ENCODE data around the gene CDSN. TPM values are rescaled to one million over a fixed set of nuclear protein-coding genes. Genes with fewer than 3 reads are reported as not detected.
A peak's percentile ranks its signal among the peaks of the same experiment; 100 is the strongest.

CDSN gene
- total and polyA plus RNA-seq, 10 donors: not detected

- peak; percentile 9 for DNase-seq
- Histone ChIP-seq H3K4me3 (peak overlapping the region in 1 of 8 donors; percentile 7), H3K36me3 (no peaks in the 10 kb centered on the region), H3K27me3 (replicated peaks in 1 of 7) (peaks cover 0 to 37% (median 0%) of the 10 kb centered on the region in 7 donors), H3K9me3 (no peaks in the 10 kb centered on the region), H3K4me1 (peaks cover 0 to 22% (median 0%) of the 10 kb centered on the region in 6 donors), H3K27ac (peak overlapping the region in 4 of 8 donors; percentile 5 to 57 (median 40))
- 44 to 50% (median 49%) methylated on average over 9 of the region's 9 CpGs for WGBS, 5 donors
- no peak for TF ChIP-seq POLR2AphosphoS5 (IDR thresholded peaks at IDR 0.05)
- TF ChIP-seq CTCF (IDR thresholded peaks at IDR 0.05 in 8 of 11, conservative IDR thresholded peaks at IDR 0.05 in 3 of 11): peak in 1 of 11 experiments; percentile 21
- intact Hi-C loops (cut with DNase I; ENCODE audit: low total_unique reads): no loop called here
These were observed 5.0 kb downstream of the CDSN start for GRCh38 chr6:31114970-31115849.

GRCh38 chr6:31114541-31114878 is 5.7 kb downstream of the CDSN start, which contains the start of gene PSORS1C1:
Gene PSORS1C1, plus strand, starts transcription at chr6:31114800. Its CDS starts 14,833 bp downstream, at chr6:31129633.
- peak; percentile 63 for DNase-seq
- WGBS, 5 donors: 29 to 75% (median 41%) methylated on average over 3 of the region's 3 CpGs
- peaks cover 0 to 22% (median 0%) of the 10 kb centered on the region in 6 donors for H3K4me1 ChIP-seq
- no peaks in the 10 kb centered on the region for H3K9me3 ChIP-seq
- peak within 1 kb of the TSS in 4 of 8 donors; percentile 5 to 57 (median 40) for H3K27ac ChIP-seq
- no peaks in the 10 kb centered on the region for H3K36me3 ChIP-seq
- peak within 1 kb of the TSS in 1 of 8 donors; percentile 7 for H3K4me3 ChIP-seq
- intact Hi-C loops (cut with DNase I; ENCODE audit: low total_unique reads): no loop called here
- H3K27me3 ChIP-seq (replicated peaks in 1 of 7): peaks cover 0 to 40% (median 0%) of the 10 kb centered on the region in 7 donors
- TF ChIP-seq CTCF (IDR thresholded peaks at IDR 0.05 in 8 of 11, conservative IDR thresholded peaks at IDR 0.05 in 3 of 11): no peak
- TF ChIP-seq POLR2A (IDR thresholded peaks at IDR 0.05): no peak
- TF ChIP-seq POLR2AphosphoS5 (IDR thresholded peaks at IDR 0.05): peak in 1 of 3 donors; percentile 26

- peak overlapping the region in 2 of 8 donors; percentile 53 to 57 for H3K27ac ChIP-seq
- H3K4me3 ChIP-seq: no peak overlapping the region
- H3K4me1 ChIP-seq: peaks cover 0 to 22% (median 0%) of the 10 kb centered on the region in 6 donors
- intact Hi-C loops (cut with DNase I; ENCODE audit: low total_unique reads): no loop called here
- no peak for TF ChIP-seq CTCF (IDR thresholded peaks at IDR 0.05 in 8 of 11, conservative IDR thresholded peaks at IDR 0.05 in 3 of 11)
- TF ChIP-seq POLR2A (IDR thresholded peaks at IDR 0.05): no peak
- no peak for TF ChIP-seq POLR2AphosphoS5 (IDR thresholded peaks at IDR 0.05)
- H3K9me3 ChIP-seq: no peaks in the 10 kb centered on the region
- H3K27me3 ChIP-seq (replicated peaks in 1 of 7): peaks cover 0 to 45% (median 0%) of the 10 kb centered on the region in 7 donors
- DNase-seq: peak; percentile 19
- no peaks in the 10 kb centered on the region for H3K36me3 ChIP-seq
- 69 to 92% (median 87%) methylated on average over 6 to 7 of the region's 7 CpGs for WGBS, 5 donors
These were observed 6.2 kb downstream of the CDSN start for GRCh38 chr6:31113861-31114540.

GRCh38 chr6:31112478-31112877 is 7.8 kb downstream of the CDSN start, which contains the start of gene C6orf15:
Gene C6orf15, minus strand, starts transcription at chr6:31112575. Its CDS starts 20 bp downstream, at chr6:31112555.
- intact Hi-C loops (cut with DNase I; ENCODE audit: low total_unique reads): no loop called here
- H3K27me3 ChIP-seq (replicated peaks in 1 of 7): peaks cover 0 to 47% (median 0%) of the 10 kb centered on the region in 7 donors
- H3K4me3 ChIP-seq: no peak within 1 kb of the TSS
- no peaks in the 10 kb centered on the region for H3K36me3 ChIP-seq
- no peaks in the 10 kb centered on the region for H3K9me3 ChIP-seq
- no peak within 1 kb of the TSS for H3K27ac ChIP-seq
- peak; percentile 52 for DNase-seq
- TF ChIP-seq CTCF (IDR thresholded peaks at IDR 0.05 in 8 of 11, conservative IDR thresholded peaks at IDR 0.05 in 3 of 11) (no peak), POLR2AphosphoS5 (IDR thresholded peaks at IDR 0.05) (no peak), POLR2A (IDR thresholded peaks at IDR 0.05) (no peak)
- WGBS, 5 donors: 82 to 93% (median 87%) methylated on average over 5 of the region's 5 CpGs
- H3K4me1 ChIP-seq: peaks cover 0 to 22% (median 0%) of the 10 kb centered on the region in 6 donors
